ENCODE measurements around the gene KIF26B.

DNA sequence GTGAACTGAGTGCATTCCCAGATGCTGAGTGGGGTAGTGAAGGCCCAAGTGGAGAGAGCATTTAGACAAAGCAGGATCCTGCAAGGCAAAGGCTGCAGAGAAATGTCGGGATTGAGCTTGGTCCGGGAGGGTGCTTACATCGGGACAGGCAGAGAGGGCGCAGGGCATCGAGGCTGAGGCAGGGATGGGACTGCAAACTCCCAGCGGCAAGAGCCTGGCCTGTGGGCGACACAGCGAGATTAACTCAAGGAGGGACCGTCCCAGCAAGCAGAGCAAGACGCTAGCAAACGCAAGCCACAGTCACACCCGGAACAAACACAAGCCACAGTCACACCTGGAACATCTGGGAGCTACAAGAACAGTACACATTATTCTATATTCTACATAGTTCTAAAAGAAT lies 537.5 kb downstream of the KIF26B start:
- TF ChIP-seq, protein P1, sequence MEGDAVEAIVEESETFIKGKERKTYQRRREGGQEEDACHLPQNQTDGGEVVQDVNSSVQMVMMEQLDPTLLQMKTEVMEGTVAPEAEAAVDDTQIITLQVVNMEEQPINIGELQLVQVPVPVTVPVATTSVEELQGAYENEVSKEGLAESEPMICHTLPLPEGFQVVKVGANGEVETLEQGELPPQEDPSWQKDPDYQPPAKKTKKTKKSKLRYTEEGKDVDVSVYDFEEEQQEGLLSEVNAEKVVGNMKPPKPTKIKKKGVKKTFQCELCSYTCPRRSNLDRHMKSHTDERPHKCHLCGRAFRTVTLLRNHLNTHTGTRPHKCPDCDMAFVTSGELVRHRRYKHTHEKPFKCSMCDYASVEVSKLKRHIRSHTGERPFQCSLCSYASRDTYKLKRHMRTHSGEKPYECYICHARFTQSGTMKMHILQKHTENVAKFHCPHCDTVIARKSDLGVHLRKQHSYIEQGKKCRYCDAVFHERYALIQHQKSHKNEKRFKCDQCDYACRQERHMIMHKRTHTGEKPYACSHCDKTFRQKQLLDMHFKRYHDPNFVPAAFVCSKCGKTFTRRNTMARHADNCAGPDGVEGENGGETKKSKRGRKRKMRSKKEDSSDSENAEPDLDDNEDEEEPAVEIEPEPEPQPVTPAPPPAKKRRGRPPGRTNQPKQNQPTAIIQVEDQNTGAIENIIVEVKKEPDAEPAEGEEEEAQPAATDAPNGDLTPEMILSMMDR (IDR thresholded peaks at IDR 0.05): no peak
- TF ChIP-seq, protein P2, sequence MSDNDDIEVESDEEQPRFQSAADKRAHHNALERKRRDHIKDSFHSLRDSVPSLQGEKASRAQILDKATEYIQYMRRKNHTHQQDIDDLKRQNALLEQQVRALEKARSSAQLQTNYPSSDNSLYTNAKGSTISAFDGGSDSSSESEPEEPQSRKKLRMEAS (IDR thresholded peaks at IDR 0.05): no peak
- TF ChIP-seq NR3C1 (IDR thresholded peaks at IDR 0.05): no peak
- no peak for TF ChIP-seq TP53 (CRISPR knock-in tag; IDR thresholded peaks at IDR 0.05)
- TF ChIP-seq, protein P3, sequence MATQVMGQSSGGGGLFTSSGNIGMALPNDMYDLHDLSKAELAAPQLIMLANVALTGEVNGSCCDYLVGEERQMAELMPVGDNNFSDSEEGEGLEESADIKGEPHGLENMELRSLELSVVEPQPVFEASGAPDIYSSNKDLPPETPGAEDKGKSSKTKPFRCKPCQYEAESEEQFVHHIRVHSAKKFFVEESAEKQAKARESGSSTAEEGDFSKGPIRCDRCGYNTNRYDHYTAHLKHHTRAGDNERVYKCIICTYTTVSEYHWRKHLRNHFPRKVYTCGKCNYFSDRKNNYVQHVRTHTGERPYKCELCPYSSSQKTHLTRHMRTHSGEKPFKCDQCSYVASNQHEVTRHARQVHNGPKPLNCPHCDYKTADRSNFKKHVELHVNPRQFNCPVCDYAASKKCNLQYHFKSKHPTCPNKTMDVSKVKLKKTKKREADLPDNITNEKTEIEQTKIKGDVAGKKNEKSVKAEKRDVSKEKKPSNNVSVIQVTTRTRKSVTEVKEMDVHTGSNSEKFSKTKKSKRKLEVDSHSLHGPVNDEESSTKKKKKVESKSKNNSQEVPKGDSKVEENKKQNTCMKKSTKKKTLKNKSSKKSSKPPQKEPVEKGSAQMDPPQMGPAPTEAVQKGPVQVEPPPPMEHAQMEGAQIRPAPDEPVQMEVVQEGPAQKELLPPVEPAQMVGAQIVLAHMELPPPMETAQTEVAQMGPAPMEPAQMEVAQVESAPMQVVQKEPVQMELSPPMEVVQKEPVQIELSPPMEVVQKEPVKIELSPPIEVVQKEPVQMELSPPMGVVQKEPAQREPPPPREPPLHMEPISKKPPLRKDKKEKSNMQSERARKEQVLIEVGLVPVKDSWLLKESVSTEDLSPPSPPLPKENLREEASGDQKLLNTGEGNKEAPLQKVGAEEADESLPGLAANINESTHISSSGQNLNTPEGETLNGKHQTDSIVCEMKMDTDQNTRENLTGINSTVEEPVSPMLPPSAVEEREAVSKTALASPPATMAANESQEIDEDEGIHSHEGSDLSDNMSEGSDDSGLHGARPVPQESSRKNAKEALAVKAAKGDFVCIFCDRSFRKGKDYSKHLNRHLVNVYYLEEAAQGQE (IDR thresholded peaks at IDR 0.05): no peak
- no peak for TF ChIP-seq EP300 (IDR thresholded peaks at IDR 0.05)
- no peak for TF ChIP-seq POLR2A (IDR thresholded peaks at IDR 0.05; ENCODE audit: low read length)
- TF ChIP-seq NFE2L2 (conservative IDR thresholded peaks at IDR 0.05; ENCODE audit: low read length): no peak
- TF ChIP-seq GATA3 (IDR thresholded peaks at IDR 0.05; ENCODE audit: borderline replicate concordance): no peak
- no peak for TF ChIP-seq PHF8 (IDR thresholded peaks at IDR 0.05; ENCODE audit: borderline replicate concordance, low read depth)
- no peak for TF ChIP-seq ESRRA (IDR thresholded peaks at IDR 0.05; ENCODE audit: borderline replicate concordance, low read length)

Data from A549 (cell line).